Activated naive CD8-positive, alpha-beta T cell treated with anti-CD3 and anti-CD28 coated beads, Interleukin-2, amount 10 ng/mL, durations not matched to agents 7 days and 5 days (primary cell): ENCODE measurements around the gene IRF2. TPM values are rescaled to one million over a fixed set of nuclear protein-coding genes. Genes with fewer than 3 reads are reported as not detected.

Experiments
- ATAC-seq: fragments of 150-1000 bp; cut with Tn5 transposase; one replicate; pipeline ENCODE4 v1.10.0; 2021; ENCODE audit warnings: low read depth, moderate library complexity
- POLR2A ChIA-PET: fragments of 350-600 bp; sonication (Branson Sonifier 250); formaldehyde crosslinking; loops from one replicate; lab custom pipeline; 2021; ENCODE audit warnings: antibody characterized with exemption; lab: Charles Lee
- DNase-seq: peaks from one replicate; pipeline ENCODE4 v3.0.0; 2021
- H3K27ac Mint-ChIP-seq: one replicate; pipeline ENCODE4 v1.8.0; 2022; ENCODE audit warnings: mild to moderate bottlenecking, mixed read lengths
- H3K27me3 Mint-ChIP-seq: one replicate; pipeline ENCODE4 v1.8.0; 2022; ENCODE audit warnings: mild to moderate bottlenecking, moderate library complexity, mixed read lengths
- H3K36me3 Mint-ChIP-seq: one replicate; pipeline ENCODE4 v1.8.0; 2021; ENCODE audit warnings: mild to moderate bottlenecking, mixed read lengths
- H3K4me1 Mint-ChIP-seq: one replicate; pipeline ENCODE4 v1.8.0; 2021; ENCODE audit warnings: mixed read lengths
- H3K4me3 Mint-ChIP-seq: one replicate; pipeline ENCODE4 v1.8.0; 2022; ENCODE audit warnings: mild to moderate bottlenecking, moderate library complexity, mixed read lengths
- H3K9me3 Mint-ChIP-seq: one replicate; pipeline ENCODE4 v1.8.0; 2021; ENCODE audit warnings: mixed read lengths
- total RNA-seq, 2 experiments: library from RNA; stranded (reverse); gene quantifications; one replicate each; pipeline ENCODE4 v1.2.3, GENCODE V29; 2021

The IRF2 gene
- 10 to 100 TPM; 72.0 to 73.2 TPM for total RNA-seq

DNA sequence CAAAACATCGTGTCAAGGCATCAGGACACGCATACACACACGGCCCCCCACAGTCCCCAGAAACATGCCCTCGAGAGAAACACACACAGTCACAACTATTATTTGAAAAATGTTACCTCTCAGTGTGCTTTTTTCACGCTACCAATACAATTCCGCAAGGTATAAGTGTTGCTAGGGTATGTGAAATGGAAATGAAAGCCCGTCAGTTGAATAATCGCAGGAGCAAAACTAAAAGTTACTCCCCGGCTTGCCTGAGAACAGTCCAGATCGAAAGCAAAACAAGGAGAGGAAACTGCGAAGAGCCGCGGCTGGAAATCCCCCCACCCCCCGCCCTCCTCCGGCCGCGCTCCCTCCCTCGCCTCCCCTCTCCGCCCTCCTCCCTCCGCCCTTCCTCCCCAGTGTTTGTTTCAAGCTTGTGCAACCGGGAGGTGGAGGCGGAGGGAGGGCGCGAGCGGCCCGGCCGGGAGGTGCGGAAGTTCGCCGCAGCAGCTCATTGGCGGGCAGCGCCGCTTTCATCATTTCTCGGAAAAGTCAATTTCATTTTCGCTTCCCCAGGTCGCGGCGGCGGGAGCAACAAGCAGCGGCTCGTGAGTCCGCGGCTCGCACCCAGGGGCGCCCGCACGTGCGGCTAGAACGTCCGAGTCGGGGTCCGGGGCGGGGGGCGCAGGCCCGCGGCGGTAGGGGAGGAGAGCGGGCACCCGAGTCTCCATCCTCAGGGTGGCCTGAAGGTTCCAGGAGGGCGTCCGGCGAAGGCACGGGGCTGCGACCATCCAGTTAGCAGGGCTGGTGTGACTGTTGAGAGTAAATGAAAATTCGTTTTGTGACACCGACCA is at the start of gene IRF2:
Gene IRF2, minus strand, starts transcription at position 288 of the 833 bp plus-strand sequence. CDS start 45,486 bp downstream, outside the sequence.
- peak; percentile 91 for DNase-seq
- POLR2A ChIA-PET: interaction anchor here (0.6 to 4.0 kb wide), 40 partner anchors 20 to 259 kb away, joined by 3 to 142 read pairs (median 4); partner anchors contain the start of genes CASP3, CENPU and PRIMPOL
- Mint-ChIP-seq H3K9me3 (no peaks in the 10 kb centered on the region), H3K36me3 (peaks cover 33% of the 10 kb centered on the region), H3K27ac (peak within 1 kb of the TSS; percentile 96), H3K4me1 (peaks cover 50% of the 10 kb centered on the region), H3K27me3 (no peaks in the 10 kb centered on the region), H3K4me3 (peak within 1 kb of the TSS; percentile 93)
- ATAC-seq: peak; percentile 77

DNA sequence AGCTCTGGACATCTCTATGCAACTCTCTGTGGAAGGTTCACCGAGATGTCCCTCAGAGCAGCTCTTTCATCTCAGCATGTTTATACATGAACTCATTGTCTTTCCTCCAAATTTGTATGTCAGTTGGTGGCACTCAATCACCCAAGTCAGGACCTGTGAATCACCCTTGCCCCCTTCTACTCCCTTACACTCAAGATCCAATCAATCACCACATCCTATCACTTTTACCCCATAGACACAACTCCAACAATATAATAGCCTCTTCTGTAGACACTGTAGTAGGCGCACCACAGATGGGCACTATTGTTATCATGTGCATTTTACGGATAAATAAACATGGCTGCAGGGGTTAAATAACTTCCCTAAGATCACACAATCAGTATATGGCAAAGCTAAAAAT is 41.3 kb upstream of the IRF2 start:
- ATAC-seq: no peak
- H3K36me3 Mint-ChIP-seq: peaks cover 8% of the 10 kb centered on the region
- no peak overlapping the region for H3K4me3 Mint-ChIP-seq
- POLR2A ChIA-PET: interaction anchor here (1.4 to 4.0 kb wide), 2 partner anchors 12 to 41 kb away, joined by 5 to 23 read pairs; partner anchors contain the start of gene IRF2
- H3K27ac Mint-ChIP-seq: peak overlapping the region; percentile 27
- H3K9me3 Mint-ChIP-seq: peaks cover 9% of the 10 kb centered on the region
- H3K27me3 Mint-ChIP-seq: no peaks in the 10 kb centered on the region
- DNase-seq: no peak
- peaks cover 25% of the 10 kb centered on the region for H3K4me1 Mint-ChIP-seq

DNA sequence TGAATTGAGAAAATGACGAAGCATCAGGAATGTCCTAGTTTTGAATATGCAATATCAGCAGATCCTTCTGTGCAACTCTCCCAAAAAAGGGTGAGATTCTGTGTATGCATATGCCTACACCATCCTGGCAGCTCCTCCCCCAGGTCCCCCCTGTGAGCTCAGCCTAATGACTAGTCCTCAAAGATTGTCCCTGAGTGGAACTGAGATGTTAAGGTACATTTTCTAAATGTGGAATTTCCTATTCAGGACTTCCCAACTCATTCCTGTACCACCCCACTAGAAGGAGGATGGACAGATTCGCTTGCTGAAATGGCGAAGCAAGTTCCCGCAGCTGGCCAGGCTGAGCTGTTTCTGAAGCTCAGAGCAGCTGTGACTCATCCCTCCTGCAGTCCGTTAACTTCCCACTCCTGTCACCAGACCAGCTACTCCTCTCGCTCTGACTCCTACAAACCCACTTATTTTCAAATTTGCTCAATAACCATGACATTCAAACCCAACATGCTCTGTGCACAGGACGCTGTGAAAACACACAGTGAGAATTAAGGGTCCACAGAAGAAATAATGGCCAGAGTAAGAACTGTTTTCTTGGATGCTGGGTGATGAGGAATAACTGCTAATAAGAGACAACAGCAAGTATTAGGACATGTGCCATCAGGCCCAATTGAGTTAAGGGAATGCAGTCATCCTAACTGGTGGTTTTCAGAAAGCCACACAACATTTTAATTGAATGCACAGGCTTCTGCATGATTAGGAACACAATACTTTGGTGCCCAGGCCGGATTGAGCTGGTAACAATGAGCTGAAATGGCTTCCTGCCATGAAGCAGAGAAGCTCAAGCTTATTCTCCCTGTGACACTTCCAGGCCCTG is 40.0 kb upstream of the IRF2 start:
- POLR2A ChIA-PET: interaction anchor here (1.0 to 4.0 kb wide), 6 partner anchors 11 to 39 kb away, joined by 3 to 23 read pairs (median 4); partner anchors contain the start of gene IRF2
- Mint-ChIP-seq H3K27ac (peak overlapping the region; percentile 67), H3K9me3 (peaks cover 16% of the 10 kb centered on the region), H3K4me1 (peaks cover 28% of the 10 kb centered on the region), H3K4me3 (peak overlapping the region; percentile 61), H3K36me3 (peaks cover 10% of the 10 kb centered on the region), H3K27me3 (no peaks in the 10 kb centered on the region)
- ATAC-seq (peak; percentile 69), DNase-seq (no peak)

DNA sequence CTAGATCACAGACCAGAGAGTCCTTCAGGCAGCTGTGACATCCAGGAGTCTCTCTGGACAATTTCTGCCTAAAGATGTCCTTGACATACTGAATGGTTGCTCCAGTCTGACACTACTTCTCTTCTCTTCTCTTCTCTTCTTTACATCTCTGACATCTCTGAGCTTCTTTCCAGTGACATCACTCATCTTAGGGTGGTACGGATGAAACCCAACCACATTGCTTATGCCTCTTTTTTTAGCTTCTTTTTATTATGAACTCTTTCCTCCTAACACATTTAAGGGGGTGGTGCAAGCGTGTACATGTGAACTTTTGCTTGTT is 39.4 kb upstream of the IRF2 start:
- Mint-ChIP-seq H3K4me1 (peaks cover 28% of the 10 kb centered on the region), H3K27ac (peak overlapping the region; percentile 67), H3K4me3 (peak overlapping the region; percentile 61), H3K9me3 (peaks cover 14% of the 10 kb centered on the region), H3K36me3 (peaks cover 9% of the 10 kb centered on the region), H3K27me3 (no peaks in the 10 kb centered on the region)
- ATAC-seq (peak; percentile 29), DNase-seq (no peak)
- POLR2A ChIA-PET: interaction anchor here (1.0 to 4.0 kb wide), 6 partner anchors 10 to 39 kb away, joined by 3 to 23 read pairs (median 4); partner anchors contain the start of gene IRF2

DNA sequence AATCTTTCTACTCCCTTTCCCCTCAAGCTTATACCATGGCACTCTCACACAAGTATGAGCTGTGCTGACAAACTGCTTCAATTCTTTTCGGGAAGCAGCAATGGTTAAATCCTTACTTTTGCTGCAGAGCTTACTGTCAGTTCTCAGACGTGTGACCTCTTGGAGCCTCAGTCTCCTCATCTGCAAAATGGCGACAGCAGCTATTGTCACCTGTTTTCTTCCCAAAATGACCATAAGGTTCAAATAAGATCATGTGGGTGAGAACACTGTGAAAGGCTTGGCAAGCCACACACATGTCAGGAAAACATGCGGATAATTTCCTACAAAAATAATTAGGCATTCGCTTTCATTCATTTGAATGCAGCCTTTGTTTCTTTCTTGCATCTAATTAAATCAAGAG is 36.8 kb upstream of the IRF2 start:
- DNase-seq (no peak), ATAC-seq (no peak)
- no peak overlapping the region for H3K27ac Mint-ChIP-seq
- H3K4me1 Mint-ChIP-seq: peaks cover 34% of the 10 kb centered on the region
- H3K4me3 Mint-ChIP-seq: no peak overlapping the region
- H3K36me3 Mint-ChIP-seq: peaks cover 5% of the 10 kb centered on the region
- no peaks in the 10 kb centered on the region for H3K27me3 Mint-ChIP-seq
- POLR2A ChIA-PET: no interaction called here
- H3K9me3 Mint-ChIP-seq: peaks cover 11% of the 10 kb centered on the region

DNA sequence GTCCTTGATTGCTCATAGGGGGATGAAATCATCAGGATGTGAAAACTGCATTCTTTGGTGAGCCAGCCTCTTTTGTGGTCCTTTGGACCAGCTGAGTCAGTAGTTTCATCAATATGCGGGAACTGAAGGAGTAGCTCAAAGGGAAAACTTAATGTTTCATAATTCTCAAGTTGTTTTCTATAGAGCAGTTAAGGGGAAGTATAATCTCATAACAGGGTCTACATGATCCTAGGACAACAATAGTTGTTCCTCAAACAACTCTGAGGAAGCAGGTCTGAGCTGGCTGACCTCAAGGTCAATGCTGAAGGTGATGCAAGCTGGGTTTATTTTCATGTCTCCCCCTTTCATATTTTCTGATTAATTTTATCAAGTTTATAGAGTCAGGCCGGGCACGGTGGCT is 36.1 kb upstream of the IRF2 start:
- H3K36me3 Mint-ChIP-seq: peaks cover 5% of the 10 kb centered on the region
- POLR2A ChIA-PET: interaction anchor here (1.0 kb wide), 1 partner anchor 33 kb away, joined by 3 read pairs; no protein-coding TSS in a partner anchor
- DNase-seq: no peak
- no peak overlapping the region for H3K27ac Mint-ChIP-seq
- peaks cover 31% of the 10 kb centered on the region for H3K4me1 Mint-ChIP-seq
- no peak for ATAC-seq
- H3K9me3 Mint-ChIP-seq: peaks cover 11% of the 10 kb centered on the region
- no peak overlapping the region for H3K4me3 Mint-ChIP-seq
- H3K27me3 Mint-ChIP-seq: no peaks in the 10 kb centered on the region

DNA sequence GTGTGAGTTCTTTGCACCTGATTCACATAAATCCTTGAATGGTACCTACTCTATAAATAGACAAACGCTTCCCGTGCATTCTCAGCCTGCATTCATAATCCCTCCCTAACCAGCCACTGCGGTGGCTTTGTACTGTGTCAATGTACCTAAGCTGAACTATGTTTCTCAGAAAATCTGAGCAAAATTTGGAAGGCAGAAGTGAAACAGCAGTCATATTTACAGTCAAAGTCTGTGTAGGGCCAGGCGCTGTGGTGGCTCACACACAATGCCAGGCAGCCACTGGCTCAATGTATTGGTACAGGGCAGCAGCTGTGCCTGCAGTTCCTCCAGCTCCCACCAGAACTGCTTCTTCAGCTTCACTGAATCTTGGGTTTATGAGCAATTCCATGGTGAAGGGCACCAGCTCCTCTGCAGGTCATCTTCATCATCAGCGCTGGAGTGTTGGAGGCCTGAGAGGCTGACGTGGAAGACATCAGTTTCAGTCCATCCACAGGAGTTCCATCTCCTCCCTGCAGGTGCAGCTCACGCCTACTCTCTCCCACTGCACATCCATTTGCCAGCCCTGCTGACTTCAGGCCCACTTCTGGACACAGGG is 32.3 kb upstream of the IRF2 start:
- POLR2A ChIA-PET: interaction anchor here (0.7 to 2.1 kb wide), 6 partner anchors 30 to 238 kb away, joined by 3 to 11 read pairs (median 4); partner anchors contain the start of gene IRF2

DNA sequence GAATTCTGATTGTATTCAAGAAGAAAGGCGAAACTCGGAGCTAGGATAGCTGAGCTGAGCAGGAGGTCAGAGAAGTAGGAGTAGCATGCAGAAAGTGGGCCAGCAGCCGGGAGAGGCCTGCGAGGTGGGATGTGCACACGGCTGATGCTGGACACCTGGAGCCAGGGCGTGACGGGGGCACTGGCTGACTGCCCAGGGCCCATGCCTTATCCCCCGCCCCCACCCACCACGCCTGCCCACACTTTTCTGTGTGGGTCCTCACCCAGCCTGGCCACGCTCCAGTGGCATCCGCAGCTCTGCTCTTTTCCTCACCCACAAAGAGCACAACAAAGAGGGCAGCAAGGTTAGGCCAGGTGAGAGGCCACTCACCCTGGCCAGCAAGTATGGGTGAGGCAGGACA is 30.0 kb upstream of the IRF2 start:
- DNase-seq: no peak
- Mint-ChIP-seq H3K9me3 (peaks cover 1% of the 10 kb centered on the region), H3K27me3 (no peaks in the 10 kb centered on the region), H3K4me3 (peak overlapping the region; percentile 61), H3K36me3 (peaks cover 6% of the 10 kb centered on the region), H3K27ac (peak overlapping the region; percentile 88), H3K4me1 (peaks cover 21% of the 10 kb centered on the region)
- POLR2A ChIA-PET: interaction anchor here (1.0 to 1.9 kb wide), 3 partner anchors 9 to 30 kb away, joined by 3 to 7 read pairs (median 4); partner anchors contain the start of gene IRF2
- no peak for ATAC-seq

More for the DNA sequence above, 32.3 kb upstream of the IRF2 start:
- ATAC-seq (peak; percentile 89), DNase-seq (peak; percentile 43)
- H3K4me1 Mint-ChIP-seq: peaks cover 24% of the 10 kb centered on the region
- H3K4me3 Mint-ChIP-seq: peak overlapping the region; percentile 44
- H3K36me3 Mint-ChIP-seq: peaks cover 9% of the 10 kb centered on the region
- peak overlapping the region; percentile 50 for H3K27ac Mint-ChIP-seq
- peaks cover 11% of the 10 kb centered on the region for H3K9me3 Mint-ChIP-seq
- no peaks in the 10 kb centered on the region for H3K27me3 Mint-ChIP-seq

DNA sequence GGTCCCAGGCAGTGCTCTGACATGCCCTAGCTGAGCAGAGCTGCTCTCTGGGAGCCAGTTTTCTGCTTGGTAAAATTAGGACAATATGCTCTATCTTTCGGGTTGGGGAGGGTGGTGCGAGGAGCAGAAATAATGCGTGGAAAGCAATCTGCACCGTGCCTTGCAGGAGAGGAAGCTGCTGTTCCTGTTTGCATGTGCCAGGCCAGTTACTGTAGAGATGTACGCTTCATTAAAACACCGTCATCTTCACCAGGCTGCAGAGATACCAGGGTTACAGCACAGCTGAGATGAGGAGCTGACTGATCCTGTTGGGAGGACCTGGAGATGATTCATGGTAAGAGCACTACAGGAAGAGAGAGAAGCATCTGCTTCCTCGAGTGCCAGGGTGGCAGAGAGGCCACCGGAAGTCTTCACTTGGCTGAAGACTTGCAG is 29.5 kb upstream of the IRF2 start:
- peaks cover 6% of the 10 kb centered on the region for H3K36me3 Mint-ChIP-seq
- peak overlapping the region; percentile 61 for H3K4me3 Mint-ChIP-seq
- peaks cover 21% of the 10 kb centered on the region for H3K4me1 Mint-ChIP-seq
- peaks cover 1% of the 10 kb centered on the region for H3K9me3 Mint-ChIP-seq
- ATAC-seq (peak; percentile 60), DNase-seq (no peak)
- POLR2A ChIA-PET: interaction anchor here (0.8 to 1.9 kb wide), 4 partner anchors 10 to 29 kb away, joined by 3 to 7 read pairs (median 4); partner anchors contain the start of gene IRF2
- H3K27me3 Mint-ChIP-seq: no peaks in the 10 kb centered on the region
- H3K27ac Mint-ChIP-seq: peak overlapping the region; percentile 88

DNA sequence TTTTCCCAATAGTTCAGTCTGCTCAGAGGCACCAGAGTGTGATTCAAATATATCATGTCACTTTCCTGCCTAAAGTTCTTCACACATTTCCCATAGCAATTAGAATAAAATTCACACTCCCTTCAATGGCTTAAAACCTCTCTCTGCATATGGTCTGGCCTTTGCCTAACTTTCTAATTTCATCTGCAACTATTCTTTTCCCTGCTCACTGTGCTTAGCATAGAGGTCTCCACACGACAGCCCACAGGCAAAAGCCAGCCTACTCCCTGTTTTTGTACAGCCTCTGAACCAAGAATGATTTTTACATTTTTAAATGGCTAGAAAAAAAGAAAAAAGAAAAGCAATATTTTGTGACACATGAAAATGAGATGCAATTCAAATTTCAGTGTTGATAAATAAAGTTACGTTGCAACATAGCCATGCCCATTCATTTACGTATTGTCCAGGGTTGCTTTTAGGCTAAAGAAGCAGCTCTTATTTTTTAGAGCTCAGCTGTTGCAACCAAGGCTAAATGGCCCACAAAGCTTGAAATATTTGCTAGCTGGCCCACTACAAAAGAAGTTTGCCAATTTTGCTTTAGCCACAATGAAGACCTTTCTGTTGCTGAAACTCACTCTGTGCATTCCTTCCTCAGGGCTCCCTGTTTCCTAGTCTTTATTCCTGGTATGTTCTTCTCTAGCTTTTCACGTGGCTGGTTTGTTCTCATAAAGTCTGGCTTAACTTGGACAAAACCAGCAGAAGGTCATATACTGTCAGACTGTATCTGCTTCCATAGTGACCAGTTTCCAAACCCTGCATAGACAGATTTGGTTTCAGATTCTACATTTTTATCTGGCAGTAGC is 26.6 kb upstream of the IRF2 start:
- no peak overlapping the region for H3K4me3 Mint-ChIP-seq
- POLR2A ChIA-PET: interaction anchor here (0.8 kb wide), 1 partner anchor 26 kb away, joined by 4 read pairs; the partner anchor contains the start of gene IRF2
- peaks cover 4% of the 10 kb centered on the region for H3K36me3 Mint-ChIP-seq
- peaks cover 12% of the 10 kb centered on the region for H3K4me1 Mint-ChIP-seq
- H3K27ac Mint-ChIP-seq: no peak overlapping the region
- H3K27me3 Mint-ChIP-seq: no peaks in the 10 kb centered on the region
- DNase-seq: no peak
- no peaks in the 10 kb centered on the region for H3K9me3 Mint-ChIP-seq
- ATAC-seq: no peak

DNA sequence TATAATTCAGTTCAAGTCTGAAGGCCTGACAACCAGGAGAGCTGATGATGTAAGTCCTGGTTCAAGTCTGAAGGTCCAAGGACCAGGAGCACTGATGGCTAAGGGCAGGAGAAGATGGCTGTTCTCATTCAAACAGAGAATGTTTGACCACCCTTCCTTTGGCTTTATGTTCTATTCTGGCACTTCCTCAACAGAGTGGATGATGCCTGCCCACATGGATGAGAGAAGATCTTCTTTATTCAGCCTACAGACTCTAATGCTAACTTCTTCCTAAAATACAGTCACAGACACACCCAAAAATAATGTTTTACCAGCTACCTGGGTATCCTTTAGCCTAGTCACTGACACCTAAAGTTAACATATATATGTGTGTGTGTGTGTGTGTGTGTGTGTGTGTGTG is 25.6 kb upstream of the IRF2 start:
- no peak overlapping the region for H3K27ac Mint-ChIP-seq
- H3K36me3 Mint-ChIP-seq: peaks cover 4% of the 10 kb centered on the region
- DNase-seq (no peak), ATAC-seq (no peak)
- no peaks in the 10 kb centered on the region for H3K27me3 Mint-ChIP-seq
- POLR2A ChIA-PET: interaction anchor here (0.6 kb wide), 1 partner anchor 32 kb away, joined by 3 read pairs; no protein-coding TSS in a partner anchor
- H3K4me3 Mint-ChIP-seq: no peak overlapping the region
- H3K4me1 Mint-ChIP-seq: peaks cover 12% of the 10 kb centered on the region
- H3K9me3 Mint-ChIP-seq: no peaks in the 10 kb centered on the region

DNA sequence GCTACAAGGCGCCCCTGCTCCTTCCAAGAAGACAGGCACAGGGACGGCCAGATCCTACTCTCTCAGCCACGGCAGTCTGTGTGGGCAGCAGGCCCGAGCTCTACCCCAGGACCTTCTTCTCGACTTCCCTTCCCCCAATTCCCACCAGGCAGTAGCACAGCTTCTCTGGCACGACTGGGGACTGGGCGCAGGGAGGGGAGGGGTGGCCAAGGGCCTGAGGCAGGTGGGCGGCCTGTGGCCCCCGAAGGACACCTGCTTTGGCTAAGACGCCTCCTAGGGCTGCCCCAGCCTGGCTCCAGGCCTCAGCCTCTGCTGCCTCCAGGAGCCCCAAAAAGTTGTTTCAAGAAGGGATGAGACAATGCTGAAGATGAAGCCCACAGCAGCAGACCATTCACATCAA is 24.2 kb upstream of the IRF2 start:
- no peak for ATAC-seq
- Mint-ChIP-seq H3K9me3 (peaks cover 4% of the 10 kb centered on the region), H3K27me3 (peaks cover 2% of the 10 kb centered on the region), H3K27ac (no peak overlapping the region), H3K4me1 (peaks cover 4% of the 10 kb centered on the region), H3K4me3 (no peak overlapping the region), H3K36me3 (peaks cover 5% of the 10 kb centered on the region)
- POLR2A ChIA-PET: interaction anchor here (0.6 to 1.1 kb wide), 2 partner anchors 12 to 24 kb away, joined by 3 read pairs; partner anchors contain the start of gene IRF2
- DNase-seq: no peak
